GM12864 (cell line): ENCODE measurements around the gene UBE2V1.
"Not testable (repeated sequence)": the region's sequence is repeated elsewhere in the genome, so short reads cannot be mapped to it uniquely, and the experiment has no call there.

Experiments used
- DNase-seq: peaks from one replicate; pipeline ENCODE4 v3.0.0-alpha.2; 2011; ENCODE audit warnings: low read depth
- H3K4me3 ChIP-seq: 2 replicates; pipeline ENCODE4 v1.5.1; 2011; ENCODE audit warnings: mild to moderate bottlenecking, low read depth, low read length, control low read depth
- CTCF ChIP-seq: IDR thresholded peaks from 2 replicates; pipeline ENCODE4 v1.5.1; 2011; ENCODE audit warnings: low read depth, mild to moderate bottlenecking, moderate library complexity, low read length, control low read depth, inconsistent platforms; ENCODE audit errors: missing control alignments

The UBE2V1 gene

GRCh38 chr20:50136822-50137599, 24.1 kb upstream of the UBE2V1 start:
- DNase-seq: no peak
- no peak for TF ChIP-seq CTCF
- no peak overlapping the region for H3K4me3 ChIP-seq

GRCh38 chr20:50135157-50135556, 22.2 kb upstream of the UBE2V1 start:
- DNase-seq, H3K4me3 ChIP-seq: not testable (repeated sequence)

- no peak for DNase-seq
- no peak overlapping the region for H3K4me3 ChIP-seq
These were observed 20.7 kb upstream of the UBE2V1 start for GRCh38 chr20:50133474-50134217.

GRCh38 chr20:50133041-50133440, 20.1 kb upstream of the UBE2V1 start:
- no peak for TF ChIP-seq CTCF
- H3K4me3 ChIP-seq: no peak overlapping the region
- no peak for DNase-seq

More at GRCh38 chr20:50133474-50134217, 20.7 kb upstream of the UBE2V1 start:
- peak; percentile 42 for TF ChIP-seq CTCF

GRCh38 chr20:50130995-50131394, 18.0 kb upstream of the UBE2V1 start:
- no peak overlapping the region for H3K4me3 ChIP-seq
- TF ChIP-seq CTCF: no peak
- no peak for DNase-seq

- DNase-seq: no peak
- no peak overlapping the region for H3K4me3 ChIP-seq
- no peak for TF ChIP-seq CTCF
These were observed 17.4 kb upstream of the UBE2V1 start for GRCh38 chr20:50130356-50130723.

GRCh38 chr20:50129662-50130355, 16.9 kb upstream of the UBE2V1 start:
- no peak overlapping the region for H3K4me3 ChIP-seq
- TF ChIP-seq CTCF: no peak
- DNase-seq: no peak
